ENCODE results near the gene ZMYND11.

- TF ChIP-seq CTCF (IDR thresholded peaks at IDR 0.05; ENCODE audit: control extremely low read depth in 1 of 3, insufficient read depth in 1 of 3, low read depth in 1 of 3, low read length in 3 of 3), result no peak
- TF ChIP-seq SP4 (IDR thresholded peaks at IDR 0.05; ENCODE audit: low read length), result no peak
- TF ChIP-seq USF2 (IDR thresholded peaks at IDR 0.05; ENCODE audit: low read length), result no peak
- no peak for TF ChIP-seq POLR2A (IDR thresholded peaks at IDR 0.05; ENCODE audit: control extremely low read depth in 1 of 2, low read depth in 2 of 2, low read length in 2 of 2)
Observed at GRCh38 chr10:271201-271600, 135.9 kb downstream of the ZMYND11 start.
